HepG2 (cell line): ENCODE results near the gene KIF1C. TPM values are rescaled to one million over a fixed set of nuclear protein-coding genes. Genes with fewer than 3 reads are reported as not detected.

Source experiments
- ATAC-seq: fragments of 200-7000 bp; cut with Tn5 transposase; 3 replicates; pipeline ENCODE4 v1.9.1; 2020; ENCODE audit warnings: mild to moderate bottlenecking, moderate library complexity
- BruUV-seq: library from RNA; stranded (reverse); fragments of 400-500 nt; replicated peaks from 2 replicates; lab custom pipeline; 2021; lab: Mats Ljungman, UMichigan
- CTCF ChIA-PET: fragments of 300-600 bp; formaldehyde crosslinking; extraction: SDS; loops from one replicate; lab custom pipeline; 2021; ENCODE audit warnings: low total read pairs, inconsistent platforms, low intra/inter-chr PET ratio; lab: Yijun Ruan, JAX
- POLR2A ChIA-PET: fragments of 350-600 bp; sonication (Branson Sonifier 250); formaldehyde crosslinking; loops from one replicate; lab custom pipeline; 2020; ENCODE audit warnings: antibody characterized with exemption, inconsistent platforms; lab: Yijun Ruan, JAX
- DNase-seq: peaks from one replicate; pipeline ENCODE4 v3.0.0-alpha.2; 2015; ENCODE audit warnings: low spot score
- FAIRE-seq: peaks from 3 replicates; lab custom pipeline; 2011; peaks lifted over from hg19 to GRCh38; lab: Jason Lieb, UNC
- H2AFZ ChIP-seq: one replicate; pipeline ENCODE4 v1.6.1; 2011; ENCODE audit warnings: low read length, inconsistent platforms
- H3K27ac ChIP-seq: fragments of 300-600 bp; 3 replicates; pipeline ENCODE4 v1.8.0; 2011; ENCODE audit warnings: mixed run types, mild to moderate bottlenecking, mixed read lengths, low read length, inconsistent platforms; ENCODE audit not compliant: insufficient read depth; ENCODE audit errors: extremely low read length
- H3K27me3 ChIP-seq, 2 experiments: fragments of 200-600 bp in 1 of 2; 2 replicates in 1 of 2; 3 replicates in 1 of 2; pipeline versions ENCODE4 v1.6.0 to v1.8.0; 2011; ENCODE audit warnings: low read length in 2 of 2, mild to moderate bottlenecking in 2 of 2, moderate library complexity in 2 of 2, inconsistent platforms in 1 of 2; ENCODE audit not compliant: insufficient read depth in 2 of 2, control insufficient read depth in 1 of 2
- H3K36me3 ChIP-seq, 2 experiments: fragments of 200-600 bp in 1 of 2; replicated peaks in 1 of 2; 2 replicates in 1 of 2; 3 replicates in 1 of 2; pipeline versions ENCODE4 v1.5.1 to v1.8.0; 2011; ENCODE audit warnings: low read length in 2 of 2, inconsistent platforms in 1 of 2; ENCODE audit not compliant: insufficient read depth in 2 of 2, control insufficient read depth in 1 of 2
- H3K4me1 ChIP-seq: 2 replicates; pipeline ENCODE4 v1.5.1; 2012; ENCODE audit warnings: low read length, inconsistent platforms; ENCODE audit not compliant: insufficient read depth
- H3K4me2 ChIP-seq: 2 replicates; pipeline ENCODE4 v1.6.0; 2011; ENCODE audit warnings: low read depth, low read length, inconsistent platforms
- H3K4me3 ChIP-seq, 3 experiments: fragments of 200-600 bp in 1 of 3; sonication (generic), shearing (Covaris generic) in 1 of 3; replicated peaks in 1 of 3; 2 replicates each; pipeline ENCODE4 v1.5.1; 2011 to 2016; ENCODE audit warnings: low read length in 3 of 3, inconsistent platforms in 2 of 3, low read depth in 2 of 3, mild to moderate bottlenecking in 2 of 3, control low read depth in 1 of 3, mixed read lengths in 1 of 3; ENCODE audit not compliant: insufficient read depth in 1 of 3
- H3K79me2 ChIP-seq: one replicate; pipeline ENCODE4 v1.6.1; 2011; ENCODE audit warnings: low read length, inconsistent platforms; ENCODE audit not compliant: insufficient read depth
- H3K9ac ChIP-seq: 2 replicates; pipeline ENCODE4 v1.6.0; 2011; ENCODE audit warnings: mild to moderate bottlenecking, low read depth, low read length, inconsistent platforms; ENCODE audit not compliant: insufficient read depth
- H3K9me3 ChIP-seq: 2 replicates; pipeline ENCODE4 v1.5.1; 2012; ENCODE audit warnings: mild to moderate bottlenecking, low read length
- H4K20me1 ChIP-seq: 2 replicates; pipeline ENCODE4 v1.6.0; 2011; ENCODE audit warnings: inconsistent platforms, mild to moderate bottlenecking, low read length, moderate library complexity; ENCODE audit not compliant: insufficient read depth
- HDAC1 ChIP-seq: sonication (generic); formaldehyde crosslinking; IDR thresholded peaks from 2 replicates; pipeline ENCODE4 v1.5.1; 2020; ENCODE audit warnings: mild to moderate bottlenecking, missing genetic modification reagents
- MXD4 ChIP-seq: IDR thresholded peaks from 2 replicates; pipeline ENCODE4 v1.6.1; 2016; ENCODE audit warnings: mild to moderate bottlenecking, missing biosample characterization, missing genetic modification reagents
- REL ChIP-seq: sonication (generic); formaldehyde crosslinking; conservative IDR thresholded peaks from 2 replicates; pipeline ENCODE4 v1.8.0; 2022; ENCODE audit warnings: mild to moderate bottlenecking, missing genetic modification reagents, moderate library complexity
- ZBTB20 ChIP-seq: sonication (generic); formaldehyde crosslinking; IDR thresholded peaks from 2 replicates; pipeline ENCODE4 v1.8.1; 2023; ENCODE audit warnings: missing genetic modification reagents, low read depth, mild to moderate bottlenecking, borderline replicate concordance
- ZNF224 ChIP-seq: sonication (generic); formaldehyde crosslinking; IDR thresholded peaks from 2 replicates; pipeline ENCODE4 v1.5.0; 2020; ENCODE audit warnings: mild to moderate bottlenecking, missing genetic modification reagents
- ZNF598 ChIP-seq: sonication (generic); formaldehyde crosslinking; IDR thresholded peaks from 2 replicates; pipeline ENCODE4 v1.5.1; 2020; ENCODE audit warnings: mild to moderate bottlenecking, missing genetic modification reagents, borderline replicate concordance
- ZNF709 ChIP-seq: sonication (generic); formaldehyde crosslinking; IDR thresholded peaks from 2 replicates; pipeline ENCODE4 v1.5.0; 2020; ENCODE audit warnings: mild to moderate bottlenecking, missing genetic modification reagents
- ZNF766 ChIP-seq: sonication (generic); formaldehyde crosslinking; IDR thresholded peaks from 2 replicates; pipeline ENCODE4 v1.5.0; 2020; ENCODE audit warnings: missing genetic modification reagents, borderline replicate concordance
- ZNF773 ChIP-seq: sonication (generic); formaldehyde crosslinking; IDR thresholded peaks from 2 replicates; pipeline ENCODE4 v1.4.0; 2020; ENCODE audit warnings: missing genetic modification reagents, borderline replicate concordance
- ZSCAN30 ChIP-seq: sonication (generic); formaldehyde crosslinking; IDR thresholded peaks from 2 replicates; pipeline ENCODE4 v1.5.0; 2020; ENCODE audit warnings: mild to moderate bottlenecking, missing genetic modification reagents
- WGBS: methylation state at CpG from one replicate; pipeline ENCODE4 v1.1.6; 2017; ENCODE audit warnings: low lambda C conversion rate; 5-methylcytosine and 5-hydroxymethylcytosine counted together
- in situ Hi-C: cut with HindIII; loops from 2 replicates; pipeline ENCODE4 v1.10.0; 2017; ENCODE audit warnings: low pct_unique_long_range_greater_than_20kb; ENCODE audit not compliant: extremely low pct_ligation_motif_present
- intact Hi-C: fragments of 100-400 bp; cut with micrococcal nuclease; formaldehyde crosslinking; loops from one replicate; pipeline ENCODE4 v1.10.0; 2022; ENCODE audit not compliant: unreplicated experiment
- polyA plus RNA-seq, 8 experiments: library from polyadenylated mRNA; depleted of rRNA in 3 of 8; stranded (reverse) in 7 of 8; unstranded in 1 of 8; fragments of >200 nt; fragmentation: Illumina TruSeq in 4 of 8; extraction: Trizol in 4 of 8; gene quantifications; 2 replicates each; pipeline versions ENCODE4 v1.2.1 to v1.2.3, GENCODE V29; 2011 to 2016; ENCODE audit warnings: low read depth in 4 of 8, missing spikeins in 1 of 8, mixed read lengths in 1 of 8; ENCODE audit not compliant: insufficient read depth in 1 of 8
- total RNA-seq, 5 experiments: library from RNA; depleted of rRNA; stranded (reverse); fragments of >200 nt; fragmentation: Illumina TruSeq; extraction: Trizol; gene quantifications; 2 replicates each; pipeline ENCODE4 v1.2.3, GENCODE V29; 2016; ENCODE audit warnings: low read depth in 1 of 5
- TF ChIP-seq, protein P1 (sequence below): sonication (generic); formaldehyde crosslinking; IDR thresholded peaks from 2 replicates; pipeline ENCODE4 v1.8.0; 2022; ENCODE audit warnings: low read depth, missing genetic modification reagents
- TF ChIP-seq, protein P2 (sequence below): sonication (generic); formaldehyde crosslinking; IDR thresholded peaks from 2 replicates; pipeline ENCODE4 v1.4.0; 2020; ENCODE audit warnings: missing genetic modification reagents
- TF ChIP-seq, protein P3 (sequence below): sonication (generic); formaldehyde crosslinking; IDR thresholded peaks from 2 replicates; pipeline ENCODE4 v1.9.0; 2022; ENCODE audit warnings: missing genetic modification reagents, mild to moderate bottlenecking, borderline replicate concordance
- TF ChIP-seq, protein P4 (sequence below): sonication (generic); formaldehyde crosslinking; IDR thresholded peaks from 2 replicates; pipeline ENCODE4 v1.9.0; 2021; ENCODE audit warnings: missing genetic modification reagents, mild to moderate bottlenecking, borderline replicate concordance

KIF1C gene
- total and polyA plus RNA-seq, 2 of the 13 experiments (the other 11 are each of a cell fraction or from before 2014, with no cell fraction given) = 70.0 to 104 TPM

DNA sequence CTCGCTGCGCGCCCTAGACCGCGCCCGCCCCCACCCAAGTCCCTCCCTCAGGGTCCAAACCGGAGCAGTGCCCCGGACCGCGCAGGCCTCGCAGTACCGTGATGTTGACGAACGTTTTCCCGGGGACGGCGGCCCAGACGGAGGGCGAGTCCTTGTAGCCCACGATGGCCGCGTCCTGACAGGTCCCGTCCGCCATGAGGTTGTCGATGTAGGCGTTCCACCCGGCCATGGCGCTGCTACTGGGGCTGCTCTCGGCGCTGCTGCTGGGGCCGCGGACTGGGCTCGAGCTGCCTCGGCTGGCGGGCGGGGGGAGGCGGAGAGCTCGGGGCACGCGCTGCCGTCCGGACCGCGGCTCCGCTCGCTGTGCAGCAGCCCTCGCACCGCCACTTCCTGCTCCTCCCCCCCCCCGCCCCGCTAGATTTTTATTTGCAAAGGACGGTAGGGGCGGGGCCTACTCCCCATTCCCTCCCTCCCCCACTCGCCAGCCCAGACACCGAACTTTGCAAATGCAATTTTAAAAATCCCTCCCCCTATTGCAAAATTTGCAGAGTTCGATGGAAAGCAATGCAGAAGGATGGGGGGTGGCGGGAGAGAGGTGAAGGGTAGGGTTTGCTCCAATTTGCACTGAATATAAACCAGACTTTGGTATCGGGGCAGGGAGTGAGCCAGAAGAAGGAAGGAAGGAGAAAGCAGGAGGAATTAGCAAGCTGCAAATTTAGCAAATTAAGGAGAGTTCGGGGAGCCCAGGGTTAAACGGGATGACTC is 49.4 kb upstream of the KIF1C start, which contains the start of gene PFN1:
PFN1 (minus strand) TSS at position 365 of the 765 bp plus-strand sequence; CDS start at position 229, 136 bp downstream.
- Histone ChIP-seq H3K27ac (peak within 1 kb of the TSS; percentile 99), H2AFZ (no peak within 1 kb of the TSS), H3K4me1 (peaks cover 54% of the 10 kb centered on the region), H3K36me3 (peaks cover 11 to 33% of the 10 kb centered on the region in 2 experiments), H3K4me2 (peak within 1 kb of the TSS; percentile 84), H3K9me3 (no peaks in the 10 kb centered on the region), H3K27me3 (no peaks in the 10 kb centered on the region; a peak in 1 of 5 replicates), H3K4me3 (peak within 1 kb of the TSS; percentile 93 to 100 (median 100)), H3K79me2 (peaks cover 50% of the 10 kb centered on the region), H3K9ac (peak within 1 kb of the TSS; percentile 99), H4K20me1 (peaks cover 33% of the 10 kb centered on the region)
- ChIA-PET CTCF (no interaction called here), POLR2A (interaction anchor here (0.6 to 10.0 kb wide), 8 partner anchors 9 to 152 kb away, joined by 3 to 273 read pairs (median 8); partner anchors contain the start of genes INCA1, KIF1C, PSMB6 and RNF167)
- in situ Hi-C loops = no loop called here
- intact Hi-C loops = no loop called here
- under 1% methylated on average over 11 of the region's 59 CpGs for WGBS
- ATAC-seq = peak; percentile 21
- peak; percentile 85 for FAIRE-seq
- DNase-seq = peak; percentile 90
- no TSS peak for BruUV-seq
- TF ChIP-seq, protein P1, sequence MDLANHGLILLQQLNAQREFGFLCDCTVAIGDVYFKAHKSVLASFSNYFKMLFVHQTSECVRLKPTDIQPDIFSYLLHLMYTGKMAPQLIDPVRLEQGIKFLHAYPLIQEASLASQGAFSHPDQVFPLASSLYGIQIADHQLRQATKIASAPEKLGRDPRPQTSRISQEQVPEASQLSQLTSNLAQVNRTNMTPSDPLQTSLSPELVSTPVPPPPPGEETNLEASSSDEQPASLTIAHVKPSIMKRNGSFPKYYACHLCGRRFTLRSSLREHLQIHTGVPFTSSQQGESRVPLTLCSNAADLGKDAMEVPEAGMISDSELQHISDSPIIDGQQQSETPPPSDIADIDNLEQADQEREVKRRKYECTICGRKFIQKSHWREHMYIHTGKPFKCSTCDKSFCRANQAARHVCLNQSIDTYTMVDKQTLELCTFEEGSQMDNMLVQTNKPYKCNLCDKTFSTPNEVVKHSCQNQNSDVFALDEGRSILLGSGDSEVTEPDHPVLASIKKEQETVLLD (CRISPR knock-in tag) = peak; percentile 85
- TF ChIP-seq ZNF224 (CRISPR knock-in tag) = 0 out of 2 replicates have a peak, but pooled peaks have one; percentile 57
- peak; percentile 85; the same call in 1 of the 2 replicates for TF ChIP-seq MXD4 (CRISPR knock-in tag)
- TF ChIP-seq, protein P2, sequence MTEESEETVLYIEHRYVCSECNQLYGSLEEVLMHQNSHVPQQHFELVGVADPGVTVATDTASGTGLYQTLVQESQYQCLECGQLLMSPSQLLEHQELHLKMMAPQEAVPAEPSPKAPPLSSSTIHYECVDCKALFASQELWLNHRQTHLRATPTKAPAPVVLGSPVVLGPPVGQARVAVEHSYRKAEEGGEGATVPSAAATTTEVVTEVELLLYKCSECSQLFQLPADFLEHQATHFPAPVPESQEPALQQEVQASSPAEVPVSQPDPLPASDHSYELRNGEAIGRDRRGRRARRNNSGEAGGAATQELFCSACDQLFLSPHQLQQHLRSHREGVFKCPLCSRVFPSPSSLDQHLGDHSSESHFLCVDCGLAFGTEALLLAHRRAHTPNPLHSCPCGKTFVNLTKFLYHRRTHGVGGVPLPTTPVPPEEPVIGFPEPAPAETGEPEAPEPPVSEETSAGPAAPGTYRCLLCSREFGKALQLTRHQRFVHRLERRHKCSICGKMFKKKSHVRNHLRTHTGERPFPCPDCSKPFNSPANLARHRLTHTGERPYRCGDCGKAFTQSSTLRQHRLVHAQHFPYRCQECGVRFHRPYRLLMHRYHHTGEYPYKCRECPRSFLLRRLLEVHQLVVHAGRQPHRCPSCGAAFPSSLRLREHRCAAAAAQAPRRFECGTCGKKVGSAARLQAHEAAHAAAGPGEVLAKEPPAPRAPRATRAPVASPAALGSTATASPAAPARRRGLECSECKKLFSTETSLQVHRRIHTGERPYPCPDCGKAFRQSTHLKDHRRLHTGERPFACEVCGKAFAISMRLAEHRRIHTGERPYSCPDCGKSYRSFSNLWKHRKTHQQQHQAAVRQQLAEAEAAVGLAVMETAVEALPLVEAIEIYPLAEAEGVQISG (CRISPR knock-in tag) = 0 out of 2 replicates have a peak, but pooled peaks have one; percentile 42
- TF ChIP-seq HDAC1 (CRISPR knock-in tag) = peak; percentile 34; the same call in 1 of the 2 replicates
- peak; percentile 71; the same call in 1 of the 2 replicates for TF ChIP-seq ZNF773 (CRISPR knock-in tag)
- TF ChIP-seq, protein P3, sequence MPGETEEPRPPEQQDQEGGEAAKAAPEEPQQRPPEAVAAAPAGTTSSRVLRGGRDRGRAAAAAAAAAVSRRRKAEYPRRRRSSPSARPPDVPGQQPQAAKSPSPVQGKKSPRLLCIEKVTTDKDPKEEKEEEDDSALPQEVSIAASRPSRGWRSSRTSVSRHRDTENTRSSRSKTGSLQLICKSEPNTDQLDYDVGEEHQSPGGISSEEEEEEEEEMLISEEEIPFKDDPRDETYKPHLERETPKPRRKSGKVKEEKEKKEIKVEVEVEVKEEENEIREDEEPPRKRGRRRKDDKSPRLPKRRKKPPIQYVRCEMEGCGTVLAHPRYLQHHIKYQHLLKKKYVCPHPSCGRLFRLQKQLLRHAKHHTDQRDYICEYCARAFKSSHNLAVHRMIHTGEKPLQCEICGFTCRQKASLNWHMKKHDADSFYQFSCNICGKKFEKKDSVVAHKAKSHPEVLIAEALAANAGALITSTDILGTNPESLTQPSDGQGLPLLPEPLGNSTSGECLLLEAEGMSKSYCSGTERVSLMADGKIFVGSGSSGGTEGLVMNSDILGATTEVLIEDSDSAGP (CRISPR knock-in tag) = peak; percentile 74
- TF ChIP-seq ZSCAN30 (CRISPR knock-in tag) = peak; percentile 21; the same call in 1 of the 2 replicates
- TF ChIP-seq ZNF598 (CRISPR knock-in tag) = peak; percentile 68; the same call in 1 of the 2 replicates
- TF ChIP-seq, protein P4, sequence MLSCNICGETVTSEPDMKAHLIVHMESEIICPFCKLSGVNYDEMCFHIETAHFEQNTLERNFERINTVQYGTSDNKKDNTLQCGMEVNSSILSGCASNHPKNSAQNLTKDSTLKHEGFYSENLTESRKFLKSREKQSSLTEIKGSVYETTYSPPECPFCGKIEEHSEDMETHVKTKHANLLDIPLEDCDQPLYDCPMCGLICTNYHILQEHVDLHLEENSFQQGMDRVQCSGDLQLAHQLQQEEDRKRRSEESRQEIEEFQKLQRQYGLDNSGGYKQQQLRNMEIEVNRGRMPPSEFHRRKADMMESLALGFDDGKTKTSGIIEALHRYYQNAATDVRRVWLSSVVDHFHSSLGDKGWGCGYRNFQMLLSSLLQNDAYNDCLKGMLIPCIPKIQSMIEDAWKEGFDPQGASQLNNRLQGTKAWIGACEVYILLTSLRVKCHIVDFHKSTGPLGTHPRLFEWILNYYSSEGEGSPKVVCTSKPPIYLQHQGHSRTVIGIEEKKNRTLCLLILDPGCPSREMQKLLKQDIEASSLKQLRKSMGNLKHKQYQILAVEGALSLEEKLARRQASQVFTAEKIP (CRISPR knock-in tag) = no peak
- TF ChIP-seq ZBTB20 (CRISPR knock-in tag) = no peak
- peak; percentile 94 for TF ChIP-seq REL
- TF ChIP-seq ZNF766 (CRISPR knock-in tag) = peak; percentile 65; the same call in 1 of the 2 replicates
- peak; percentile 85; the same call in 1 of the 2 replicates for TF ChIP-seq ZNF709 (CRISPR knock-in tag)
